GM13976 (cell line): ENCODE measurements around the gene SS18.

Experiments used
- DNase-seq: peaks from one replicate; pipeline ENCODE4 v3.0.0; 2012; ENCODE audit warnings: low spot score
- CTCF ChIP-seq: IDR thresholded peaks from 2 replicates; pipeline ENCODE4 v1.5.1; 2012; ENCODE audit warnings: borderline replicate concordance, mild to moderate bottlenecking; ENCODE audit not compliant: insufficient read depth; ENCODE audit errors: extremely low read depth, missing control alignments, control extremely low read depth
- in situ Hi-C: fragments of 300-500 bp; cut with MboI; formaldehyde crosslinking; loops from one replicate; pipeline ENCODE4 v1.12.0; 2022; ENCODE audit warnings: low sequenced_read_pairs, mixed read lengths, inconsistent platforms; ENCODE audit not compliant: unreplicated experiment

Gene SS18

GRCh38 chr18:26002375-26002910 is 88.0 kb downstream of the SS18 start:
- no peak for TF ChIP-seq CTCF
- in situ Hi-C loops = no loop called here
- no peak for DNase-seq

GRCh38 chr18:25998461-25998860 is 92.0 kb downstream of the SS18 start:
- in situ Hi-C loops = no loop called here
- no peak for TF ChIP-seq CTCF
- no peak for DNase-seq

GRCh38 chr18:25992566-25992965 is 97.8 kb downstream of the SS18 start:
- in situ Hi-C loops = no loop called here
- TF ChIP-seq CTCF = no peak
- DNase-seq = no peak

- DNase-seq = no peak
- no peak for TF ChIP-seq CTCF
- in situ Hi-C loops = no loop called here
These were observed 99.9 kb downstream of the SS18 start for GRCh38 chr18:25990473-25990872.

- DNase-seq = no peak
- in situ Hi-C loops = no loop called here
- TF ChIP-seq CTCF = no peak
These were observed 104.6 kb downstream of the SS18 start for GRCh38 chr18:25985707-25986394.

GRCh38 chr18:25983730-25984129 is 106.7 kb downstream of the SS18 start:
- in situ Hi-C loops = no loop called here
- no peak for DNase-seq

More at GRCh38 chr18:25983730-25984129, 106.7 kb downstream of the SS18 start:
- no peak for TF ChIP-seq CTCF
